GM19023 (cell line): ENCODE data around the gene DROSHA.
"Not testable (repeated sequence)": the region's sequence is repeated elsewhere in the genome, so short reads cannot be mapped to it uniquely, and the experiment has no call there.

Experiments
- ATAC-seq: cut with Tn5 transposase; IDR thresholded peaks from one replicate; pipeline ENCODE4 v1.9.1; 2021; ENCODE audit warnings: mild to moderate bottlenecking, moderate library complexity; ENCODE audit not compliant: unreplicated experiment

The DROSHA gene

GRCh38 chr5:31382051-31382878 lies 149.6 kb downstream of the DROSHA start:
- peak; percentile 82 for ATAC-seq

- no peak for ATAC-seq
Observed at GRCh38 chr5:31381299-31381698, 150.6 kb downstream of the DROSHA start.

GRCh38 chr5:31380049-31380448 lies 151.8 kb downstream of the DROSHA start:
- ATAC-seq = no peak

GRCh38 chr5:31378838-31379237 lies 153.1 kb downstream of the DROSHA start:
- ATAC-seq = no peak

GRCh38 chr5:31378136-31378535 lies 153.8 kb downstream of the DROSHA start:
- no peak for ATAC-seq

- no peak for ATAC-seq
Observed at GRCh38 chr5:31377274-31377946, 154.5 kb downstream of the DROSHA start.

GRCh38 chr5:31375999-31376720 lies 155.7 kb downstream of the DROSHA start:
- ATAC-seq = no peak

- ATAC-seq = no peak
Observed at GRCh38 chr5:31372124-31372523, 159.8 kb downstream of the DROSHA start.

- ATAC-seq = no peak
Observed at GRCh38 chr5:31366941-31367340, 165.0 kb downstream of the DROSHA start.

- no peak for ATAC-seq
Observed at GRCh38 chr5:31365776-31366175, 166.1 kb downstream of the DROSHA start.

- no peak for ATAC-seq
Observed at GRCh38 chr5:31364881-31365636, 166.8 kb downstream of the DROSHA start.

GRCh38 chr5:31362931-31363568 lies 168.8 kb downstream of the DROSHA start:
- ATAC-seq = no peak

- no peak for ATAC-seq
Observed at GRCh38 chr5:31362529-31362900, 169.4 kb downstream of the DROSHA start.

- not testable (repeated sequence) for ATAC-seq
Observed at GRCh38 chr5:31361704-31362528, 170.0 kb downstream of the DROSHA start.

GRCh38 chr5:31361234-31361633 lies 170.7 kb downstream of the DROSHA start:
- ATAC-seq = no peak

- ATAC-seq = no peak
Observed at GRCh38 chr5:31359839-31360238, 172.1 kb downstream of the DROSHA start.

GRCh38 chr5:31357038-31357437 lies 174.9 kb downstream of the DROSHA start:
- no peak for ATAC-seq

GRCh38 chr5:31355337-31355736 lies 176.6 kb downstream of the DROSHA start:
- no peak for ATAC-seq
